Mucosa of descending colon (tissue), 3 donors: ENCODE data around the gene SLC25A25. TPM values are rescaled to one million over a fixed set of nuclear protein-coding genes. Genes with fewer than 3 reads are reported as not detected.
A peak's percentile ranks its signal among the peaks of the same experiment; 100 is the strongest.
"Not testable (repeated sequence)": the region's sequence is repeated elsewhere in the genome, so short reads cannot be mapped to it uniquely, and the experiment has no call there.

ENCODE experiments used
- ATAC-seq: fragments of 200-7000 bp; cut with Tn5 transposase; one replicate; pipeline ENCODE4 v1.9.1; 2020; ENCODE audit warnings: mild to moderate bottlenecking, moderate library complexity
- DNase-seq, 3 donors: peaks; one replicate each; pipeline ENCODE4 v3.0.0-alpha.2; 2020
- H3K36me3 ChIP-seq: fragments of 200-600 bp; one replicate; pipeline ENCODE4 v1.8.0; 2021; ENCODE audit warnings: low read depth, mild to moderate bottlenecking
- H3K4me1 ChIP-seq: fragments of 200-600 bp; one replicate; pipeline ENCODE4 v1.8.0; 2021; ENCODE audit warnings: low read depth, mild to moderate bottlenecking
- H3K4me3 ChIP-seq: fragments of 200-600 bp; one replicate; pipeline ENCODE4 v1.8.0; 2021; ENCODE audit warnings: mild to moderate bottlenecking
- H3K9me3 ChIP-seq: fragments of 200-600 bp; one replicate; pipeline ENCODE4 v1.8.0; 2021; ENCODE audit warnings: mild to moderate bottlenecking
- CTCF ChIP-seq: fragments of 200-600 bp; IDR thresholded peaks from one replicate; pipeline ENCODE4 v1.8.0; 2022; ENCODE audit warnings: antibody characterized with exemption, mild to moderate bottlenecking
- intact Hi-C, 2 donors: fragments of 100-400 bp; cut with DNase I in 1 of 2; cut with micrococcal nuclease in 1 of 2; formaldehyde crosslinking; loops; one replicate each; pipeline versions ENCODE4 v1.11.0 to v1.11.1; 2022; cut with DNase I, micrococcal nuclease
- total RNA-seq, 3 donors: library from RNA; stranded (reverse); fragmentation: NEBNext Ultra II Directional in 2 of 3; extraction: Animal tissue kit (Norgen Biotek cat#: 25700) in 2 of 3; gene quantifications; one replicate each; pipeline versions ENCODE4 v1.2.1 to v1.2.4, GENCODE V29; 2021 to 2023
- donor health status: DM: no; HTN: no; CAD: no; lungs with moderate emphysema.
- donor health status: DM: no; HTN: no; CAD: no.
- donor health status: DM: no; HTN: yes; CAD: no.

Gene SLC25A25
- total RNA-seq, 3 donors from 2014 or later = 19.1 to 27.3 (median 21.3) TPM

- Histone ChIP-seq H3K4me1 (peaks cover 29% of the 10 kb centered on the region), H3K36me3 (no peaks in the 10 kb centered on the region), H3K9me3 (no peaks in the 10 kb centered on the region), H3K4me3 (peak within 1 kb of the TSS; percentile 95)
- intact Hi-C loops = no loop called here
- ATAC-seq (peak; percentile 79), DNase-seq (peak; percentile 89 to 90 (median 90))
- TF ChIP-seq CTCF = no peak
These were observed 59.5 kb downstream of the SLC25A25 start, which contains the start of gene PTGES2 for GRCh38 chr9:128127568-128127989. Gene PTGES2, minus strand, starts transcription at chr9:128127729. Its CDS starts 12 bp downstream, at chr9:128127717.

GRCh38 chr9:128127990-128128835 is 60.2 kb downstream of the SLC25A25 start:
- peak; percentile 85 for ATAC-seq

GRCh38 chr9:128128836-128129590 is 61.0 kb downstream of the SLC25A25 start:
- TF ChIP-seq CTCF = no peak
- intact Hi-C loops = no loop called here
- H3K36me3 ChIP-seq = no peaks in the 10 kb centered on the region
- peak overlapping the region; percentile 95 for H3K4me3 ChIP-seq
- no peaks in the 10 kb centered on the region for H3K9me3 ChIP-seq
- ATAC-seq = no peak
- H3K4me1 ChIP-seq = peaks cover 29% of the 10 kb centered on the region
- DNase-seq = peak in 2 of 3 donors; percentile 47 to 75

More at GRCh38 chr9:128127990-128128835, 60.2 kb downstream of the SLC25A25 start:
- intact Hi-C loops = no loop called here
- H3K4me3 ChIP-seq = peak overlapping the region; percentile 95
- H3K9me3 ChIP-seq = no peaks in the 10 kb centered on the region
- no peak for TF ChIP-seq CTCF
- no peaks in the 10 kb centered on the region for H3K36me3 ChIP-seq
- peak; percentile 87 to 91 (median 88) for DNase-seq
- H3K4me1 ChIP-seq = peaks cover 29% of the 10 kb centered on the region

- H3K4me3 ChIP-seq, H3K36me3 ChIP-seq, ATAC-seq, H3K9me3 ChIP-seq, intact Hi-C loops: not testable (repeated sequence)
- peak; percentile 32 for TF ChIP-seq CTCF
- peaks cover 24% of the 10 kb centered on the region for H3K4me1 ChIP-seq
- DNase-seq = peak; percentile 74 to 84 (median 82)
These were observed 62.1 kb downstream of the SLC25A25 start for GRCh38 chr9:128129976-128130590.

GRCh38 chr9:128130651-128131050 is 62.6 kb downstream of the SLC25A25 start:
- intact Hi-C loops, ATAC-seq, H3K36me3 ChIP-seq, H3K4me3 ChIP-seq, H3K9me3 ChIP-seq: not testable (repeated sequence)
- peaks cover 19% of the 10 kb centered on the region for H3K4me1 ChIP-seq
- peak in 2 of 3 donors; percentile 20 to 44 for DNase-seq

GRCh38 chr9:128131346-128131745 is 63.3 kb downstream of the SLC25A25 start:
- H3K4me3 ChIP-seq, H3K9me3 ChIP-seq, ATAC-seq, intact Hi-C loops, H3K36me3 ChIP-seq: not testable (repeated sequence)
- peak in 2 of 3 donors; percentile 24 to 38 for DNase-seq
- H3K4me1 ChIP-seq = peaks cover 12% of the 10 kb centered on the region

GRCh38 chr9:128132139-128132538 is 64.1 kb downstream of the SLC25A25 start:
- H3K4me1 ChIP-seq, H3K36me3 ChIP-seq, intact Hi-C loops, H3K4me3 ChIP-seq, H3K9me3 ChIP-seq: not testable (repeated sequence)
- ATAC-seq (peak; percentile 29), DNase-seq (peak; percentile 40 to 69 (median 43))

- H3K36me3 ChIP-seq, intact Hi-C loops, ATAC-seq, H3K9me3 ChIP-seq, H3K4me3 ChIP-seq, H3K4me1 ChIP-seq: not testable (repeated sequence)
- DNase-seq = peak in 1 of 3 donors; percentile 27
These were observed 67.5 kb downstream of the SLC25A25 start for GRCh38 chr9:128135561-128135960.
